Skeletal muscle tissue (tissue), 4 donors: Measurements from ENCODE around the gene SLC35B4. TPM values are rescaled to one million over a fixed set of nuclear protein-coding genes. Genes with fewer than 3 reads are reported as not detected.

Experiments
- H3K27ac ChIP-seq: one replicate; pipeline ENCODE4 v1.7.0; 2013; ENCODE audit warnings: mild to moderate bottlenecking, low read depth, low read length, inconsistent platforms
- H3K27me3 ChIP-seq, 3 donors: one replicate each; pipeline ENCODE4 v1.7.0; 2013; ENCODE audit warnings: low read length in 3 of 3; ENCODE audit not compliant: control insufficient read depth in 3 of 3, insufficient read depth in 3 of 3
- H3K36me3 ChIP-seq, 3 donors: one replicate each; pipeline ENCODE4 v1.7.0; 2013; ENCODE audit warnings: low read length in 3 of 3; ENCODE audit not compliant: control insufficient read depth in 3 of 3, insufficient read depth in 3 of 3
- H3K4me1 ChIP-seq, 3 donors: one replicate each; pipeline ENCODE4 v1.7.0; 2013; ENCODE audit warnings: low read length in 3 of 3, mild to moderate bottlenecking in 3 of 3; ENCODE audit not compliant: control insufficient read depth in 3 of 3, insufficient read depth in 3 of 3
- H3K4me3 ChIP-seq, 3 donors: one replicate each; pipeline ENCODE4 v1.7.0; 2013; ENCODE audit warnings: low read length in 3 of 3
- H3K9ac ChIP-seq, 3 donors: one replicate each; pipeline ENCODE4 v1.7.0; 2013; ENCODE audit warnings: low read length in 3 of 3, mild to moderate bottlenecking in 3 of 3, moderate library complexity in 2 of 3, low read depth in 1 of 3
- H3K9me3 ChIP-seq, 3 donors: one replicate each; pipeline ENCODE4 v1.7.0; 2013; ENCODE audit warnings: low read length in 3 of 3; ENCODE audit not compliant: control insufficient read depth in 3 of 3
- total RNA-seq: library from RNA; depleted of rRNA; stranded (reverse); fragments of >200 nt; gene quantifications from one replicate; pipeline ENCODE4 v1.2.3, GENCODE V29; 2014
- donor health status: Osteomylitis.

Gene SLC35B4
- total RNA-seq, 1 donor from 2014 or later = 6.8 TPM

GRCh38 chr7:134246761-134247160 is 70.0 kb downstream of the SLC35B4 start:
- H3K36me3 ChIP-seq = no peaks in the 10 kb centered on the region
- H3K4me3 ChIP-seq = peak overlapping the region in 1 of 3 donors; percentile 3
- H3K27ac ChIP-seq = peak overlapping the region; percentile 36
- H3K27me3 ChIP-seq = no peaks in the 10 kb centered on the region
- no peaks in the 10 kb centered on the region for H3K9me3 ChIP-seq
- H3K9ac ChIP-seq = no peak overlapping the region
- H3K4me1 ChIP-seq = no peaks in the 10 kb centered on the region

- Histone ChIP-seq H3K27me3 (no peaks in the 10 kb centered on the region), H3K4me3 (peak overlapping the region in 1 of 3 donors; percentile 3), H3K27ac (no peak overlapping the region), H3K36me3 (no peaks in the 10 kb centered on the region), H3K9ac (no peak overlapping the region), H3K9me3 (no peaks in the 10 kb centered on the region), H3K4me1 (no peaks in the 10 kb centered on the region)
These were observed 70.4 kb downstream of the SLC35B4 start for GRCh38 chr7:134246347-134246746.

- Histone ChIP-seq H3K9ac (no peak overlapping the region), H3K9me3 (no peaks in the 10 kb centered on the region), H3K4me1 (no peaks in the 10 kb centered on the region), H3K27ac (no peak overlapping the region), H3K36me3 (no peaks in the 10 kb centered on the region), H3K27me3 (no peaks in the 10 kb centered on the region), H3K4me3 (no peak overlapping the region)
These were observed 71.5 kb downstream of the SLC35B4 start for GRCh38 chr7:134245253-134245652.

Other genes with a start within 250 kb of the SLC35B4 start
- 1.6 TPM for gene LRGUK, start 189.6 kb downstream of the SLC35B4 start, total RNA-seq
- gene AKR1B1, start 142.2 kb upstream of the SLC35B4 start, total RNA-seq = 49.1 TPM
- gene AKR1B10, start 210.6 kb upstream of the SLC35B4 start, total RNA-seq = not detected
- gene AKR1B15, start 232.2 kb upstream of the SLC35B4 start, total RNA-seq = under 0.01 TPM